WI38 (cell line): Measurements from ENCODE around the gene MED13L.
"Not testable (repeated sequence)": the region's sequence is repeated elsewhere in the genome, so short reads cannot be mapped to it uniquely, and the experiment has no call there.

ENCODE experiments used
- H3K4me3 ChIP-seq: 2 replicates; pipeline ENCODE4 v1.5.1; 2011; ENCODE audit warnings: low read depth, mild to moderate bottlenecking, control low read depth, low read length
- TF ChIP-seq, protein P1 (sequence below): IDR thresholded peaks from 2 replicates; pipeline ENCODE4 v1.5.1; 2012; ENCODE audit warnings: low read depth, mild to moderate bottlenecking, control low read depth, low read length

The MED13L gene

GRCh38 chr12:115979851-115980250 lies 297.6 kb downstream of the MED13L start:
- TF ChIP-seq, protein P1, sequence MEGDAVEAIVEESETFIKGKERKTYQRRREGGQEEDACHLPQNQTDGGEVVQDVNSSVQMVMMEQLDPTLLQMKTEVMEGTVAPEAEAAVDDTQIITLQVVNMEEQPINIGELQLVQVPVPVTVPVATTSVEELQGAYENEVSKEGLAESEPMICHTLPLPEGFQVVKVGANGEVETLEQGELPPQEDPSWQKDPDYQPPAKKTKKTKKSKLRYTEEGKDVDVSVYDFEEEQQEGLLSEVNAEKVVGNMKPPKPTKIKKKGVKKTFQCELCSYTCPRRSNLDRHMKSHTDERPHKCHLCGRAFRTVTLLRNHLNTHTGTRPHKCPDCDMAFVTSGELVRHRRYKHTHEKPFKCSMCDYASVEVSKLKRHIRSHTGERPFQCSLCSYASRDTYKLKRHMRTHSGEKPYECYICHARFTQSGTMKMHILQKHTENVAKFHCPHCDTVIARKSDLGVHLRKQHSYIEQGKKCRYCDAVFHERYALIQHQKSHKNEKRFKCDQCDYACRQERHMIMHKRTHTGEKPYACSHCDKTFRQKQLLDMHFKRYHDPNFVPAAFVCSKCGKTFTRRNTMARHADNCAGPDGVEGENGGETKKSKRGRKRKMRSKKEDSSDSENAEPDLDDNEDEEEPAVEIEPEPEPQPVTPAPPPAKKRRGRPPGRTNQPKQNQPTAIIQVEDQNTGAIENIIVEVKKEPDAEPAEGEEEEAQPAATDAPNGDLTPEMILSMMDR: no peak

DNA sequence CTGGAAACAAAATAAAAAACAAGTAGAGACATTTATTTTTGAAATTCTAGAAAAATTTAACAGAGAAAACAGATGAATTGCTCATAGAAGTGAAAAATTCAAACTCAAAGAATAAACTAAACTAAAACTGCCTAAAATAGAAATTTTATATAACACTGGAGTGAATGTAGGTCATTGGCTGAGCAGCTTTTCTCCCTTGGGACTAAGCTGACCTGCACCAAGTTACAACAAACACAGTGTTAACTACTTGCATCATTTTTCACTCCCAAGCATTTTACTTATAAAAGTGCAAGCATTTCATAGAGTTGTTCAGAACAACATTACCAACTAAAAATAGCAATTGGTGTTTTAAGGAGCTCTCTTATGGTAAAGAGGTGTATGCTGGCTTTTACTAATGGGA lies 298.1 kb downstream of the MED13L start:
- TF ChIP-seq, protein P1: no peak
- H3K4me3 ChIP-seq: no peak overlapping the region

More at GRCh38 chr12:115979851-115980250, 297.6 kb downstream of the MED13L start:
- no peak overlapping the region for H3K4me3 ChIP-seq

- H3K4me3 ChIP-seq: not testable (repeated sequence)
These were observed 300.7 kb downstream of the MED13L start for GRCh38 chr12:115976829-115977228.

DNA sequence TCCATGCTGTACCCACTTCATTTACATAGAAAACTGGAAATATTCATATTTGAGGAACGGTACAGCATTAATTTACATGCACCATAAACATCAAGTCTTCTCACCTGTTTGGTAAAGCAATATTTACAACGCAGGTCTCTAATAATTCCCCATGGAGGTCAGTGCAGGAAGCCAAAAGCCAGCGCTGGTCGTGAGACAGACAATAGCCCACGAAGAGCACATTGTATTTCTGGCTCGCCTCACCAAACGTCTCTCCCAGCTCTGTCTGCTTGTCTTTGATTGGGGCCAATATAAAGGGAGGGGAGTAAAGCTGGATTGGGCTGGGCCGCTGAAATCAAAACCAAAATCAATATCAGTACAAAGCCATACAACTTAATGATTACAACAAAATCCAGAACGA lies 302.1 kb downstream of the MED13L start:
- no peak overlapping the region for H3K4me3 ChIP-seq
- TF ChIP-seq, protein P1: no peak

GRCh38 chr12:115973968-115974724 lies 303.3 kb downstream of the MED13L start:
- no peak overlapping the region for H3K4me3 ChIP-seq
- TF ChIP-seq, protein P1: no peak

GRCh38 chr12:115973066-115973465 lies 304.4 kb downstream of the MED13L start:
- no peak overlapping the region for H3K4me3 ChIP-seq
- TF ChIP-seq, protein P1: no peak

- TF ChIP-seq, protein P1: no peak
- H3K4me3 ChIP-seq: no peak overlapping the region
These were observed 305.3 kb downstream of the MED13L start for GRCh38 chr12:115972241-115972640.

DNA sequence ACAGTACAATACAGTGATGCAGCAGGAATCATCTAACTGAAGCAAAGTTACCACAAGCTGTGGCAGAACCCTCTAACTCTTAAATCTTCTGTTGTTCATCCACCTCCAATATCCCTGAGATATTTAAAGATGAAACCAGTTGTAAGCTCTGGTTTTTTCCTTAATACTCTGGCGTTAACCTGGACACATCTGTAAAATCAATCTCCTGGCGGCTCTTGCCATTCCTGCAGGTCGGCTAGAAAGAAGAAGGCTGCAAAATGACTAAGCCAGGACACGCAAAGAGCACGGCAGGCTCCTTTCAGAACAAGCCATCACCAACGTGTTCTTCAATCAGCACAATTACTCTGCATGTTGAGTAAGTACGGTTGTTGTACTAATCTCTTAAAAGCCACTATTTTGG lies 309.3 kb downstream of the MED13L start:
- no peak overlapping the region for H3K4me3 ChIP-seq
- TF ChIP-seq, protein P1: no peak
